Endometrium (tissue), 2 donors: ENCODE results near the gene PPP1R8.
"Not testable (repeated sequence)": the region's sequence is repeated elsewhere in the genome, so short reads cannot be mapped to it uniquely, and the experiment has no call there.

Source experiments
- FAIRE-seq: peaks from 2 replicates; lab custom pipeline; 2012; peaks lifted over from hg19 to GRCh38; lab: Jason Lieb, UNC
- donor health status: control.
- donor health status: control.

PPP1R8 gene

DNA sequence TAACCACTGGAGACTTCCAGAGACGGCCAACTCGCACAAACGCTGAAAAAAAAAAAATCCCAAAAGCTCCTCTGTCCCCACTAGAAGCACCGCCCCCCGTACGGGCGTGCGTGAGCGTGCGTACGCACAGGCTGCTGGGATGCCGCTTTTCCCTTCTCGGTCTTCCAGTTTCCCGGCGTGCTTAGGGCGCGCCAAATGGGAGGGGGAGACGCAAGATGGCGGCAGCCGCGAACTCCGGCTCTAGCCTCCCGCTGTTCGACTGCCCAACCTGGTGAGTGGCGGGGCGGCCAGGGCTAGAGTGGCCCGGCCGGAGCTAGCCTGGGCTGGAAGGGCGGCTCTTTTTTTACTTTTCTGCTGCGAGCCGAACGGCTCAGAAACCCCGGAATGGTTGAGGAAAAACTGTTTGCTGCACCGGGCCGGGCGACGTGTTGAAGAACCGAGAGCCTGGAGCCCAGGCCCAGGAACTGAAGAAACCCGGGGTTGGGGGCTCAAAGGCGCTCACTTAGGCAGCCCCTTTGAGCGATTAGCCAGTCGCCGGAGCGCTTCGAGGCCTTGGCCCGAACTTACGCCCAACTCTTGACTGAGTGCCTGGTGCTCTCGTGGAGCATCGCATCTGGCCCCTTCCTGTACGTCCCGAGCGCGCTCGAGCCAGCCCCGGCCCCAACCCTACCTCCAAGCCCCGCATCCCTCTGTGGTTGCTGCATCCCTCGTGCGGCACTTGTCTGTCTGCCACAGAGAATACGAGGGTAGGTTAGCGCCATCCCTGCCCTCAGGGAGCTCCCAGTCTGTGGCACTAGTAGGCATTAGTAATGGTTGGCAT, at the start of gene PPP1R8:
TSS of gene PPP1R8 (plus strand) at position 162 of the 820 bp plus-strand sequence. CDS start at position 216, 54 bp downstream.
- peak; percentile 92 for FAIRE-seq

DNA sequence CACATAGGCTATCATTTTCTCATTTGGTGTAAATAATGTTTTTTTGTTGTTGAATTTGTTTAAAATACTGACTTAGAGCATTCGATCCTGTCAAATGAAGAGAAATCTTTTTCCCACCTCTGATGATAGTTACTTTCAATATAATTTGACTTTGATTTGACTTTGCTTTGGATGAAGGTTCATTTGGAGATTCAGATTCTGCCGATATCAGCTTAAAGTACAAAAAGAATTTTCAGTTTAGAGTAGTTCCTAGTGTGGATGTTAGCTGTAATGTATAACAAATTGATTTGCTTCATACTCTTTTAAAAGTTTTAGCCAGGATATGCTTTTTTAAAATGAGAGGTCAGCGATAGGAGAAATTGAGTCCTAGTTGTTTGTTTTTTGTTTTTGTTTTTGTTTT, 47.6 kb upstream of the PPP1R8 start:
- no peak for FAIRE-seq

DNA sequence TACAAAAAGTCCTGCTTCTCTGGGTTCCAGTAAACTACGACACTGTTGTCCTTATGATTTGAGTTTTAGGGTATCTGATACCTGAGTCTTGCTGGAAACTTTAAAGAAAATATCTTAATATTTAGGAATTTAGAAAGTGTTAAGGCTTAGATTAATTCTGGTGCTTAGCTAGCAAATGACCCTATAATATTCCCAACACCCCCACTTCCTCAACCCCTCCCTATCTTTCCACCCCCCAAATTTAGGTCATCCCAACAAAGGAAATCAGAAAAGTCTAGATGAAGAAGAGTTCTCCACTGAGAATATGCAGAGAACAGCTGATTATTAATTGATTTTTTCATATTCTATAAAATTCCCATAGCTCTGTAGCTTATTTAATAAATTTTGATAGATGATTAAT, 45.9 kb upstream of the PPP1R8 start:
- FAIRE-seq: no peak

DNA sequence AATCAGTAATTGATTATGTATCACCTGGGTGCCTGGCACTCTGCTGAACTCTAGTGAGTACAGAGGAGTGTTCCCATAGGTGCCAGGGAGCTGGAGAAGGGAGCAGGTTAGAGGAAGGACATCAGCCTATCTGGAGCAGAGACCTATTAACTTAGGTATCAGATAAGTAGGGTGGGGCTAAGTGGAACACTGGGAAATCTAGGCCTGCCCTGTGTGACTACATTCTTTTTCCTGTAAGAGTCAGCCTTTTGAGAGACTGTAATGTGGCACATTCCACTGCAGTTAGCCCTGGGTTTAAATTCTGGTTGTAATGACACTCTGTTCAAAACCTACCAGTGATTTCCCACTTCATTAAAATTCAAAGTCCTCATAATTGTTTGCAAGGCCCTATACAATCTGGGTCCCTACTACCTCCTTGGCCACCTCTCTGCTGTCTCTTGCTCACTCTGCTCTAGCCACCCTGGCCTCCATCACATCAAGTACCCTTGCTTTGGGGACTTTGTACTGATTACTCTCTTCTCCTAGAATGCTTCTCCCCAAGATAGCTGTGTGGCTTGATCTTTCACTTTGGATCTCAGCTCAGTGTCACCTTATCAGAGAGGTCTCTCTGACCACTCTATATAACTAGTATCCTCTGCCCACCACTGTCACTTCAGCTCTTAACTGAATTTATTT, 44.7 kb upstream of the PPP1R8 start:
- no peak for FAIRE-seq

DNA sequence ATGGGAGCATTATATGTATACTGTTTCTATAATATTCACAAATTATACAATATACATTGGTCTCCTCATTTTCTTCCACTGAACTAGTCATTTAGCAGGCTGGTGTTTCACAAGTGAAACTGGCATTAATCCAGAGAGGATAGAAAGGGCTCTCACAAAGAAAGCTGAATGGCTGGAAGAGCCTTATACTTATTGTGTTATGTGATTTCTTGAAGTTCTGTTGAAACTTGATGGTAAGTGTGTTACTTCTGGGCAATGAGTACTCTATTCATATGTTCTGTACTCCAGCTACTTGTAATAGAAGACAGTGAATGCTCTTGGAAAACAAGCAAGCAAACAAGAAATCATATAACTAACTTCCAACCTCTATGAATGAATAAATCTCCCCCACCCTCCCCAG, 42.7 kb upstream of the PPP1R8 start:
- FAIRE-seq: no peak

DNA sequence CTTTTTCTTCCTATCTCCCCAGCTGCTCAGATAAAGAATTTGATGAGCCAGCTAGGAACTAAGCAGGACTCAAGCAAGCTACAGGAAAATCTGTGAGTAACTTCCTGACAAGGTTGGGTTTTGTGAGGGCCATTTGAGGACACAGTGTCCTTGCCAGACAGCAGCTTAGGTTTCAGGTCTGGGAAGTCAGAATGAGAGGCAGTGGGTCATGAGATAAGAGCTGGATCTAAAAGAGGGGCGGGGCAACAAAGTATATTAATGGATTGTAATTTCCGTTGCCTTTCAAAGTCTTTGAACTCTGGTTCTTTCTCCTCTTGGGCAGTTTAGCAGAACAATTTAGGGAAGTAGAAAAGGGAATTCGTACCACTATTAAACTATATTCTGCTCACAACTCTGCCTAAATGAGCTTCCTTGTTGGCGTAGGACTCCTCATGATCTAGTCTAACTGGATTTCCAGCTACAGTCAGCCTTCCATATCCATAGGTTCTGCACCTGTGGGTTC, 41.0 kb upstream of the PPP1R8 start:
- FAIRE-seq: no peak

DNA sequence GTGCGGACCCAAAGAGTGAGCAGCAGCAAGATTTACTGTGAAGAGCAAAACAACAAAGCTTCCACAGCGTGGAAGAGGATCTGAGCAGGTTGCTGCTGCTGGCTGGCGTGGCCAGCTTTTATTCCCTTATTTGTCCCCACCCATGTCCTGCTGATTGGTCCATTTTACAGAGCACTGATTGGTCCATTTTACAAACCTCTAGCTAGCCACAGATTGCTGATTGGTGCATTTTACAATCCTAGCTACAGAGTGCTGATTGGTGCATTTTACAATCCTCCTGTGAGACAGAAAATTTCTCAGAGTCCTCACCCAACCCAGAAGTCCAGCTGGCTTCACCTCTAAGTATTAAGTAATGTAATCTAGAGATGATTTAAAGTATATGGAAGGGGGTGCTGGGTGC, 40.3 kb upstream of the PPP1R8 start:
- not testable (repeated sequence) for FAIRE-seq

DNA sequence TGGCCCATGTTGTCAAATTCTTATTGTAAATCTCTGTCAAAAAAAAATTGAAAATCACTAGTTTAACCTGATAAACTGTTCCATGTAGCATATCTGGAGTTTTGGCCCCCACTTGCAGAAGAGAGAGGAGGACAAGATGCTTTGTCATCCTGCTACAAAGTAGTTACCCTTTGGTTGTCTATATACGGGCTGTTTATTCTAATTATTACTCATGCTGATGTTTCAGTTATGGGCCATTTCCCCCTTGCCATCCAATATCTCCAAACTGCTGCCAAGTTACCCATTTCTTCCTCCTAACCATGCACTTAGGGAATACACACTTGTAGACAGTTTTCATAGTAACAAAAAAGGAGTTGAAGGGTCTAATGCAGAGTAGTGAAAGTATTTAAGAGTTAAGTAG, 35.0 kb upstream of the PPP1R8 start:
- FAIRE-seq: no peak

DNA sequence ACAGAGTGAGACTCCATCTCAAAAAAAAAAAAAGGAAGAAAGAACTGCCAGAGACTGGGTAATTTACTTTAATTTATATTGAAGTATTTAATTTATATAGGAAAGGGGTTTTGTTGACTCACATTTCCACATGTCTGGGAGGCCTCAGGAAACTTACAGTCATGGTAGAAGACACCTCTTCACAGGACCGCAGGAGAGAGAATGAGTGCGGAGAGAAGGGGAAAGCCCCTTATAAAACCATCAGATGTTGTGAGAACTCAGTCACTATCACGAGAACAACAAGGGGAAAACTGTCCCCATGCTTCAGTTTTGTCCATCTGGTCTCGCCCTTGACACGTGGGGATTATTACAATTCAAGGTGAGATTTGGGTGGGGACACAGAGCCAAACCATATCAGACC, 25.8 kb upstream of the PPP1R8 start:
- FAIRE-seq: no peak

DNA sequence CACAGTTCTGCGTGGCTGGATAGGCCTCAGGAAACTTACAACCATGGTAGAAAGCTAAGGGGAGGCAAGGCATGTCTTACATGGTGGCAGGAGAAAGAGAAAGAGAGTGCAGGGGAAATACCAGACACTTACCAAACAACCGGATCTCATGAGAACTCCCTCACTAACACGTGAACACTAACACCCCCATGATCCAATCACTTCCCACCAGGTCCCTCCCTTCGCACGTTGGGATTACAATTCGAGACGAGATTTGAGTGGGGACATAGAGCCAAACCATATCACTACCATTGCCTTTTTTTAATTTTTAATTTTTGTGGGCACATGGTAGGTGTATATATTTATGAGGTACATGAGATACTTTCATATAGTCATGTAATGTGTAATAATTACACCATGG, 23.8 kb upstream of the PPP1R8 start:
- FAIRE-seq: no peak

DNA sequence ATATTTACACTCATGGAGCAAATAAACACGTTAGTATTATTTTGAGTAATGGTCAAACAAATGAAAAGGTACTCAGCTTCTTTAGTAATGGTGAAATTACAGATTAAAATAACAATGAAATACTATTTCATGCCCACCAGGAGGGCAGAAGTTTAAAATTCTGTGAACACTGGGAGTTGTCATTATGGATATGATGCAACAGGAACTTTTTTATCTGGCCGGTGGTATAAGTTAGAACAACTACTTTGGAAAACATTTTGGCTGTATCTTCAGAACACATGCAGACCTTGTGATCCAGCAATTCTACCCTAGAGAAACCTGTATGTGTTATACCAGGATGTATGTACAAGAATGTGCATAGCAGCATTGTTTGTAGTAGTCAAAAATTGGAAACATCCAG, 23.2 kb upstream of the PPP1R8 start:
- FAIRE-seq: no peak

DNA sequence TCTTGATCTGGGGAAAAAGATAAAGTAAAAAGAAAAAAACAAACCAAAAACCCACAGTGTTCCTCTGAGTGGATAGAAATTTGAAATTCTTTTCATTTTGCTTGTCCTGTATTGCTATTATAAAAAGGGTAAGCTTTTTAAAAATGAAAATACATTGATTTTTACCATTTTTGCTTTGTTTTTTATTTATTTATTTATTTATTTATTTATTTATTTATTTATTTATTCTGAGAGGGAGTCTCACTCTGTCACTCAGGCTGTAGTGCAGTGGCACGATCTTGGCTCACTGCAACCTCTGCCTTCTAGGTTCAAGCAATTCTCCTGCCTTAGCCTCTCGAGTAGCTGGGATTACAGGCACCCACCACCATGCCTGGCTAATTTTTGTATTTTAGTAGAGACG, 22.5 kb upstream of the PPP1R8 start:
- FAIRE-seq: not testable (repeated sequence)

DNA sequence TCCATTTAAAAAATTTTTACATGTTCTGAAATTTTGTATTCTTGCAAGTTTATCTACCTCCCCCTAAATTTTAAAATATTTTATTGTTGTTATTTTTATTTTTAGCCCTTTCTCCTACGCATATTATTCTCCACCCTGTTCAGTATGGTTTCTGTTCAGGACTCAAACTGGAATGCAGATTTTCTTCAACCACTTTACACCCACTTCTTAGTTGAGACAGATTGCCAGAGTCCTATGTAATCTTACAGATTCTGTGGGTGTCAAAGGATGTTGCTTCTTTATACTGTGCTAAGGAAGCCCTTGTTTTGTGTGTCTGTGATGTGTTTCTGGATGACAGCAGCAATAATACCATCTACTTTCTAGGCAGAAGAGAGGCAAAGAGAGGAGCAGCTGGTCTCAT, 20.7 kb upstream of the PPP1R8 start:
- FAIRE-seq: no peak

DNA sequence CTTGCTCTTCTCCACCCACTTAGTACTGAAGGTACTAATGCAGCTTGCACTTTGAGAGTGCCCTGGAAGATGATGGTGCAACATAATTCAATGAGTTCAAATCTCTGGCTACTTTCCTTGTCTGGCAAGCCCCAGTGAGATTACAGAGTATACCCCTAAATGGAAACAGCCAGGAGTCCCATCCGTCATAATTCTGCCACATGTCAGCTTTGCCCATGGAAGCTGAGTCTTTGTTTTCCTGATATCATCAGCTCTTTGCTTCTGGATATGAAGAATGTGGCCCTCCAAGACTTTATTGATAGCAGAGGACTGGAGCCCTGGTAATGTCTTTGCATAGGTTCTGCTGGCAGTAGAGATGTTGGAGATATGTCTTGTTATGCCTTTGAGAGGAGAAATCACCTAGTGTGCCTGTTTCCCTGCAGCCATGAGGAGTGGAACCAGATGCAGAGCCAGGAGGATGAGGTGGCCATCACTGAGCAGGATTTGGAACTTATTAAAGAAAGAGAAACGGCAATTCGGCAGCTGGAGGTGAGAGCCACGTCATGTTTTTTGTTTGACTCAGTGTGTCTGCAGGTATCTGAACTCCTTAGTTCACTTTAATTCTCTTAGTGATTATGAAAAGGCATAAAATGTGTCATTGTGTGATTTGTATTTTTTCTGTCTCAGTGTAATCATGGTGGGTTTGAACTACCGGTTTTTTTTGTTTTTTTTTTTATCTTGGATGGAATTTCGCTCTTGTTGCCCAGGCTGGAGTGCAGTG, 18.7 kb upstream of the PPP1R8 start:
- no peak for FAIRE-seq

DNA sequence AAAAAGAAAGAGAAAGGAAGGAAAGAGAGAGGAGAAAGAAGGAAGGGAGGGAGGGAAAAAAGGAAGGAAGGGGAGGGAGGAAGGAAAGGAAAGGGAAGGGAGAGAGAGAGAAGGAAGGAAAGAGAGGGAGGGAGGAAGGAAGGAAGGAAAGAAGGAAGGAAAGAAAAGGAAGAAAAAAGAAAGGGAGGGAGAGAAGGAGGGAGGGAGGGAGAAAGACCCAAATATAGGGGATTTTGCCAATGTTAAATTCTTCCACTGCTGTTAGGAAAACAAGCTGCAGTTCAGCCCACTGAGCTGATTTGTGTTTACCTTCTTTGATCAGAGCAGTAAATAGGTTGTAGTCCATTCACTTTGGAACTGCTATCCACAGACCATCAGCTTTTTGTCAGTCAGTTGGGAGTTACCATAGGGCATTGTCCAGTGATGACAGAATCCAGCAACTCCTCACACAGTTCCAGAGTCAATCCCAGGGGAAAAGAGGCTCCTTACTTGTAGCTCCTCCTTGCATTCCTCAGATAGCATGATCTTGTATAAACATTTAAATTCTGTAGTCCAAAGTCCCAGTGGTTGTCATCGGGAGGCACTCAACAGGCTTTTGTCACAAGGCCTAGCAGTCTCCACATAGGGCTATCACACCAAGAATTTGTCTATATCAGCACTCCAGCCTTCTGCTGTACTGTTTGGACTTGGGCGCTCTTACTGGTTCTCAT, 13.5 kb upstream of the PPP1R8 start:
- FAIRE-seq: no peak

DNA sequence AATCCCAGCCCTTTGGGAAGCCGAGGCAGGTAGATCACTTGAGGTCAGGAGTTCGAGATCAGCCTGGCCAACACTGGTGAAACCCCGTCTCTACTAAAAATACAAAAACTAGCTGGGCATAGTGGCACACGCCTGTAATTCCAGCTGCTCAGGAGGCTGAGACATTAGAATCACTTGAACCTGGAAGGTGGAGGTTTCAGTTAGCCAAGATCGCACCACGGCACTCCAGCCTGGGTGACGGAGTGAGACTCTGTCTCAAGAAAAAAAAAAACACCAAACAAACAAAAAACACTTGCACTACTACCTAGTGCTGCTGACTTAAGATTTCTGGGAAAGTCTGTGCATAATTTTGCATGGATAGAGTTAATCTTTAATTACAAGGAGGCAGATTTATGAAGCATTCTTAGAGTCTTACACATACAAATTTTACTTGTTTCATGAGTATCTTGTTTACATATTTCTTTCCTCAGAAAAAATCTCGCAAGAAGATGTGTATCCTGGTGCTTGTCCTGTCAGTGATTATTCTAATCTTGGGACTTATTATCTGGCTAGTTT, 8.7 kb upstream of the PPP1R8 start:
- no peak for FAIRE-seq

DNA sequence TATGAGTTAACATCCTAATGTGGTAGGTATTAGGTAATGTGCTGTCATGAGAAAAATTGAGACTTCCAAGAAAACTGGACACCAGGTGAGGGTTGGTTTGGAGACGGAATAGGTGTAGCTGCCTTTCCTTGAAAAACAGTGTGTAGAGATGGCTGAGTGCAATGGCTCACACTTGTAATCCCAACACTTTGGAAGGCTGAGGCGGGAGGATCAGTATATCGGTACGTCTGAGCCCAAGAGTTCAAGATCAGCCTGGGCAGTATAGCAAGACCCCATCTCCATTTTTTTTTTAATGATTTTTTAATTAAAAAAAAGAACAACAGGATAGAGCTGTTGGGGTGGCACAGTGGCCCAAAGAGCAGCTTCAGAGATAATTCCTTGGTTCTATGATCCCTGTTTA, 6.8 kb upstream of the PPP1R8 start:
- FAIRE-seq: no peak

DNA sequence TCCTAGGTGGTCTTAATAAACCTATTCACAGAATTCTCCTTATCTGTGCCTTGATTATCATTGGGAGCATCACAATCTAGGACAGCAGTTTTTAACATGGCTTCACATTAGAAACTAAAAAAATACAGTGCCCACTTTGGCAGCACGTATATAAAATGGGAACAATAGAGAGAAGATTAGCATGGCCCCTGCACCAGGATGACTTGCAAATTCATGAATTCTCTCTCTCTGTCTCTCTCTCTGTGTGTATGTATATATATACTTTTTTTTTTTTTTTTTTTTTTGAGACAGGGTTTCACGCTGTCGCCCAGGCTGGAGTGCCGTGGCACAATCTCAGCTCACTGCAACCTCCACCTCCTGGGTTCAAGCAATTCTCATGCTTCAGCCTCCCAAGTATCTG, 6.2 kb upstream of the PPP1R8 start:
- FAIRE-seq: no peak

DNA sequence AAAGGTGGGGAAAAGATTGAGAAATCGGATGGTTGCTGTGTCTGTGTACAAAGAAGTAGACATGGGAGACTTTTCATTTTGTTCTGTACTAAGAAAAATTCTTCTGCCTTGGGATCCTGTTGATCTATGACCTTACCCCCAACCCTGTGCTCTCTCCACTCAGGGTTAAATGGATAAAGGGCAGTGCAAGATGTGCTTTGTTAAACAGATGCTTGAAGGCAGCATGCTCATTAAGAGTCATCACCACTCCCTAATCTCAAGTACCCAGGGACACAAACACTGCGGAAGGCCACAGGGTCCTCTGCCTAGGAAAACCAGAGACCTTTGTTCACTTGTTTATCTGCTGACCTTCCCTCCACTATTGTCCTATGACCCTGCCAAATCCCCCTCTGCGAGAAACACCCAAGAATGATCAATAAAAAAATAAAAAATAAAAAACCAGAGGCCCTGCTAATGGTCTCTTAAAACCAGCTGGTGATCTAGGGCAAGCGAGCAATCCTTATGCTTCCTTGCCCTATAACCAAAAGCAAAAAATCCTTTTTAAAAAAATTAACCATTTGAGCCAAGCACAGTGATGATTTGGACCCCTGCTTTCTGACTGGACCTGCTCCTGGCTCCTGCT, 1.1 kb upstream of the PPP1R8 start:
- not testable (repeated sequence) for FAIRE-seq

DNA sequence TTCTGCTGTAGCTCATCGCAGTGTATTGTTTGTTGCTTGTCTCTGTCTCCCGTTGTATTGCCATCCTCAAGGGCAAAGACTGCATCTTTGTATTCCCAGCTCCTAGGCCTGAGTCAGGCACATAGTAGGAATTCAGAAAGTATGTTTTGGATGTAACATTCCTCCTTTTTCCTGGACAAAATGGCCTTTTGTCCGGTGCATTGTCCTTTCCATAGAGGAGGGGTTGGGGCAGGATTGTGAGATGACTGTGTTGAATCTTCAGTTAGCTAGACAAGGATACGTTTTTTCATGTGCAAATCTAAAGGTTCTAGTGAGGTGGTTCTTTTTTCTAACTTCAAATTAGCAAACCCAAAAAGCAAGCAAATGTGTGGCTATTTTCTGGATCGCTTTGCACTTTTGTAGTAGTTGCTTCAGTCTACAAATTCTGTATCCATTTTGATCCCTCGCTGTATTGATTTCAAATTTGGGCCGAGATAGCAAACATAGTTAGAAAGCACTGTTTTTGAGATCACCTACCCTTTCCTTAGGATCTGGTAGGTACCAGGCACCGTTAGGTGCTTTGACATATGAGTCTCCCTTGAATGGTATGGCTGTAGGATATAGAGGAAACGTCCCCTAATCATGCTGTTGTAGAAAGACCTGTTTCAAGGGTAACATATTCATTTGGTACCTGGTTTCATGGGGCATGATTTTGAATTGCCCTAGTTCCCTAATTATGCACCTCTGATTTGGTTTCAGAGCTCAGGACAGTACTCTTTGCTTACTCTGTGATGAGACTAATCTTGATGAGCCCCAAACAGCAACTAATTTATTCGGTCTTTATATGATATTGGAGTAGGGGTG, 1.2 kb downstream of the PPP1R8 start:
- no peak for FAIRE-seq
